ENCODE measurements around the gene ZMYND15. TPM values are rescaled to one million over a fixed set of nuclear protein-coding genes. Genes with fewer than 3 reads are reported as not detected.

The ZMYND15 gene
- total RNA-seq, 1 donor from 2014 or later: not detected

- peaks cover 5% of the 10 kb centered on the region for H3K36me3 Mint-ChIP-seq (ENCODE audit: low read depth, unreplicated experiment)
- H3K27me3 Mint-ChIP-seq (ENCODE audit: unreplicated experiment): peaks cover 9% of the 10 kb centered on the region
- TF ChIP-seq, protein P1, sequence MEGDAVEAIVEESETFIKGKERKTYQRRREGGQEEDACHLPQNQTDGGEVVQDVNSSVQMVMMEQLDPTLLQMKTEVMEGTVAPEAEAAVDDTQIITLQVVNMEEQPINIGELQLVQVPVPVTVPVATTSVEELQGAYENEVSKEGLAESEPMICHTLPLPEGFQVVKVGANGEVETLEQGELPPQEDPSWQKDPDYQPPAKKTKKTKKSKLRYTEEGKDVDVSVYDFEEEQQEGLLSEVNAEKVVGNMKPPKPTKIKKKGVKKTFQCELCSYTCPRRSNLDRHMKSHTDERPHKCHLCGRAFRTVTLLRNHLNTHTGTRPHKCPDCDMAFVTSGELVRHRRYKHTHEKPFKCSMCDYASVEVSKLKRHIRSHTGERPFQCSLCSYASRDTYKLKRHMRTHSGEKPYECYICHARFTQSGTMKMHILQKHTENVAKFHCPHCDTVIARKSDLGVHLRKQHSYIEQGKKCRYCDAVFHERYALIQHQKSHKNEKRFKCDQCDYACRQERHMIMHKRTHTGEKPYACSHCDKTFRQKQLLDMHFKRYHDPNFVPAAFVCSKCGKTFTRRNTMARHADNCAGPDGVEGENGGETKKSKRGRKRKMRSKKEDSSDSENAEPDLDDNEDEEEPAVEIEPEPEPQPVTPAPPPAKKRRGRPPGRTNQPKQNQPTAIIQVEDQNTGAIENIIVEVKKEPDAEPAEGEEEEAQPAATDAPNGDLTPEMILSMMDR (IDR thresholded peaks at IDR 0.05; ENCODE audit: unreplicated experiment): no peak
- no peak for DNase-seq (ENCODE audit: low spot score)
- peak overlapping the region; percentile 35 for H3K4me3 Mint-ChIP-seq (ENCODE audit: unreplicated experiment)
- no peak overlapping the region for H3K27ac Mint-ChIP-seq (ENCODE audit: unreplicated experiment)
- H3K9me3 Mint-ChIP-seq (ENCODE audit: unreplicated experiment): no peaks in the 10 kb centered on the region
- H3K4me1 Mint-ChIP-seq (ENCODE audit: unreplicated experiment): peaks cover 27% of the 10 kb centered on the region
Observed at GRCh38 chr17:4706121-4706520, 33.5 kb upstream of the ZMYND15 start.

DNA sequence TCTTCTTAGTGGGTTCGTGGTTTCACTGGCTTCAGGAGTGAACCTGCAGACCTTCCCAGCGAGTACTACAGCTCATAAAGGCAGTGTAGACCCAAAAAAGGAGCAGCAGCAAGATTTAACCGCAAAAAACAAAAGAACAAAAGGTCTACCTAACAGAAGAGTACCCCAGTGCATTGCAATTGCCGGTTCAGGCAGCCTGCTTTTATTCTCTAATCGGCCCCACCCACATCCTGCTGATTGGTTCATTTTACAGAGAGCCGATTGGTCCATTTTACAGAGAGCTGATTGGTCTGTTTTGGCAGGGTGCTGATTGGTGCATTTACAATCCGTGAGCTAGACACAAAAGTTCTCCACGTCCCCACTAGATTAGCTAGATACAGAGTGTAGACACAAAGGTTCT is 31.2 kb upstream of the ZMYND15 start:
- Mint-ChIP-seq H3K9me3 (ENCODE audit: unreplicated experiment) (no peaks in the 10 kb centered on the region), H3K27me3 (ENCODE audit: unreplicated experiment) (peaks cover 8% of the 10 kb centered on the region), H3K4me1 (ENCODE audit: unreplicated experiment) (peaks cover 19% of the 10 kb centered on the region), H3K27ac (ENCODE audit: unreplicated experiment) (no peak overlapping the region), H3K4me3 (ENCODE audit: unreplicated experiment) (no peak overlapping the region), H3K36me3 (ENCODE audit: low read depth, unreplicated experiment) (peaks cover 5% of the 10 kb centered on the region)
- no peak for DNase-seq (ENCODE audit: low spot score)
- TF ChIP-seq, protein P1 (IDR thresholded peaks at IDR 0.05; ENCODE audit: unreplicated experiment): no peak

GRCh38 chr17:4709794-4710692 is 29.6 kb upstream of the ZMYND15 start, which contains the start of gene ARRB2:
TSS of gene ARRB2 (plus strand) at chr17:4710632. CDS start at chr17:4710722, 90 bp downstream.
- peak within 1 kb of the TSS; percentile 89 for H3K4me3 Mint-ChIP-seq (ENCODE audit: unreplicated experiment)
- no peaks in the 10 kb centered on the region for H3K9me3 Mint-ChIP-seq (ENCODE audit: unreplicated experiment)
- peak; percentile 96 for DNase-seq (ENCODE audit: low spot score)
- TF ChIP-seq, protein P1 (IDR thresholded peaks at IDR 0.05; ENCODE audit: unreplicated experiment): peak; percentile 37
- H3K36me3 Mint-ChIP-seq (ENCODE audit: low read depth, unreplicated experiment): peaks cover 5% of the 10 kb centered on the region
- peaks cover 19% of the 10 kb centered on the region for H3K4me1 Mint-ChIP-seq (ENCODE audit: unreplicated experiment)
- peaks cover 10% of the 10 kb centered on the region for H3K27me3 Mint-ChIP-seq (ENCODE audit: unreplicated experiment)
- peak within 1 kb of the TSS; percentile 68 for H3K27ac Mint-ChIP-seq (ENCODE audit: unreplicated experiment)

DNA sequence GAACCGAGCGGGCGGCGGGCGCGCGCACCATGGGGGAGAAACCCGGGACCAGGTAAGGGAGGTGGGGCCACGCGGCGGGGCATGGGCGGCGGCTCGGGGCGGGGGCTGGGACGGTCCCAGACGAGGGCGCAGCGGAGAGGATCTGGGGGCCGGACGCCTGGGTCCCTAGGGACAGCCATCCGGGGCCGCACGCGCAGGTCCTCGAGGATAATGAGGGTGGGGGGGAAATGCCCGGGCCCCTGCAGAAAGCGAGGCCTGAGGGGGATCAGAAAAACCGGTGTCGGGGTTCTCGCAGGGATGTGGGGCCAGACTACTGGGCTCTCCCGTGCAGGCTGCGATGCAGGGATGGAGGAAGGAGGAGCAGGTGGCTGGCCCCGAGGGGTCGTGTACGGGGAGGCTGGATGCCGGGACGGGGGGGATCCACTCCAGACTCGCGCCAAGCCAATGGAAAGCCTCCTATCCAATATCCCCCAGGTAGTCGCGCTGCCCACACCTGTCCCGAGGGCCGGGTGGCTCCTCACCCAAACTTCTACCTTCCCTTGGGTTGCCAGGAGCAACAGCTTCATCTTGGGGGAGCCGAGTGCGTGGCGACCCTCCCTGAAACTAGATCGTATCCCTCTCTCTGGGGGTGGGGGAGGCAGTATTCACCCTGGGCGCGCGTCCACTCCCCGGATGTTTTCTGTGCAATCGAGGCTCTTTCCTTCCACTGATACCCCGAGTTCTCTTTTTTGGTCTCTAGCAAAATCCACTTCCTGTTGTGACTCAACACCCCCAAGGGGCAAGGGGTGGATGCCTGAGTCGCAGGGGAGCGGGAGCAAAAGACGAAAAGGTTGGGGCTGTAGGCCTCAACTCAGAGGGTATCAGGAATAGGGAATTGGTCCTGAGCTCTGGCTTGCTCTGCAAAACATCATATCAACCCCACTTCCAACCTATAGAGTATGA is 28.7 kb upstream of the ZMYND15 start:
- Mint-ChIP-seq H3K4me1 (ENCODE audit: unreplicated experiment) (peaks cover 24% of the 10 kb centered on the region), H3K36me3 (ENCODE audit: low read depth, unreplicated experiment) (peaks cover 13% of the 10 kb centered on the region), H3K27me3 (ENCODE audit: unreplicated experiment) (peaks cover 10% of the 10 kb centered on the region), H3K4me3 (ENCODE audit: unreplicated experiment) (peak overlapping the region; percentile 89), H3K27ac (ENCODE audit: unreplicated experiment) (no peak overlapping the region), H3K9me3 (ENCODE audit: unreplicated experiment) (no peaks in the 10 kb centered on the region)
- TF ChIP-seq, protein P1 (IDR thresholded peaks at IDR 0.05; ENCODE audit: unreplicated experiment): no peak
- DNase-seq (ENCODE audit: low spot score): no peak
